ENCODE results near the gene THY1.

THY1 gene

DNA sequence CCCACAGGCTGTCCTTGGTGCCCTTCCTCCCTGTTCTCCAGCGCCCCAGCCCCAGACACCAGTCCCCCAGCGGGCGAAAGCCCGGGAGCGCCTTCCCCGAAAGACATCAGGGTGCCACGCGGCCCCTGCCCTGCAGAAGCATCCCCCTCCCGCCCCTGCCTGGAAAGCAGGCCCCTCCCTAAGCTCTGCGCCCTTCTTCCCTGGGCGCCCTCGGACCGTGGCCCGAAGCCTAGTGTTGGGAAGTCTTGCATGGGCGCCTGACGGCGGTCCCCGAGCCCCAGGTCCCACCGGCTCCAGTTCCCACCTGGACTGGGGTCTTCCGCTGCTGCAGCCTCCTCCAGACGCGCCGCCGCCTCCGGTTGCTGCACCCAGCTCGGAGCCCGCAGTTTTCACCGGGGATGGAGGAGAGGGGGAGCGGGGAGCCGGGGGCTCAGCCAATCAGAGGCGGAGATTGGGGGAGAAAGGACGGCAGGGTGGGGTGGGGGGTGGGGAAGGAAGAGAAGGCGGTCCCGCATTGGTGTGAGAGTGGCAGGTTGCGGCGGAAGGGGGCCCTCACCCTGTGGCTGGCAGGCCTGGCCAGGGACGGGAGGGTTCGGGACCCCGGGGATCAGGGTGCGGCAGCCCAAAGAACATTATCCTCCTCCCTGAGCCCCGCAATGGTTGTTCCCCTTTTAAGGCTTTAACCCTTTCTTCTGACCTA, at the start of gene THY1:
Gene THY1, minus strand, starts transcription at position 364 of the 700 bp plus-strand sequence. CDS start 2,267 bp downstream, outside the sequence.
- Histone ChIP-seq H4K20me1 (ENCODE audit: control insufficient read depth, insufficient read depth, low read depth, low read length) (no peaks in the 10 kb centered on the region), H3K4me1 (ENCODE audit: control insufficient read depth, low read length) (peaks cover 34% of the 10 kb centered on the region), H3K4me3 (ENCODE audit: low read length) (no peak within 1 kb of the TSS), H3K9me2 (replicated peaks; ENCODE audit: control insufficient read depth, low read length) (no peaks in the 10 kb centered on the region), H3K9me3 (ENCODE audit: control insufficient read depth, insufficient read depth, low read length) (no peaks in the 10 kb centered on the region), H3K4me2 (ENCODE audit: low read length) (no peak within 1 kb of the TSS; the same call in 1 of the 2 replicates), H3K27me3 (ENCODE audit: control insufficient read depth, low read length) (peaks cover 19% of the 10 kb centered on the region), H3K27ac (ENCODE audit: low read depth, low read length) (no peak within 1 kb of the TSS), H3K36me3 (ENCODE audit: control insufficient read depth, low read length) (no peaks in the 10 kb centered on the region), H3K79me2 (ENCODE audit: control insufficient read depth, low read length) (no peaks in the 10 kb centered on the region), H3F3A (ENCODE audit: control insufficient read depth, insufficient read depth) (no peaks in the 10 kb centered on the region)
- TF ChIP-seq, protein P1, sequence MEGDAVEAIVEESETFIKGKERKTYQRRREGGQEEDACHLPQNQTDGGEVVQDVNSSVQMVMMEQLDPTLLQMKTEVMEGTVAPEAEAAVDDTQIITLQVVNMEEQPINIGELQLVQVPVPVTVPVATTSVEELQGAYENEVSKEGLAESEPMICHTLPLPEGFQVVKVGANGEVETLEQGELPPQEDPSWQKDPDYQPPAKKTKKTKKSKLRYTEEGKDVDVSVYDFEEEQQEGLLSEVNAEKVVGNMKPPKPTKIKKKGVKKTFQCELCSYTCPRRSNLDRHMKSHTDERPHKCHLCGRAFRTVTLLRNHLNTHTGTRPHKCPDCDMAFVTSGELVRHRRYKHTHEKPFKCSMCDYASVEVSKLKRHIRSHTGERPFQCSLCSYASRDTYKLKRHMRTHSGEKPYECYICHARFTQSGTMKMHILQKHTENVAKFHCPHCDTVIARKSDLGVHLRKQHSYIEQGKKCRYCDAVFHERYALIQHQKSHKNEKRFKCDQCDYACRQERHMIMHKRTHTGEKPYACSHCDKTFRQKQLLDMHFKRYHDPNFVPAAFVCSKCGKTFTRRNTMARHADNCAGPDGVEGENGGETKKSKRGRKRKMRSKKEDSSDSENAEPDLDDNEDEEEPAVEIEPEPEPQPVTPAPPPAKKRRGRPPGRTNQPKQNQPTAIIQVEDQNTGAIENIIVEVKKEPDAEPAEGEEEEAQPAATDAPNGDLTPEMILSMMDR (IDR thresholded peaks at IDR 0.05; ENCODE audit: low read depth, low read length, poor library complexity, severe bottlenecking) = no peak
- no peak for TF ChIP-seq EZH2phosphoT487 (IDR thresholded peaks at IDR 0.05; ENCODE audit: borderline replicate concordance, low read length)

DNA sequence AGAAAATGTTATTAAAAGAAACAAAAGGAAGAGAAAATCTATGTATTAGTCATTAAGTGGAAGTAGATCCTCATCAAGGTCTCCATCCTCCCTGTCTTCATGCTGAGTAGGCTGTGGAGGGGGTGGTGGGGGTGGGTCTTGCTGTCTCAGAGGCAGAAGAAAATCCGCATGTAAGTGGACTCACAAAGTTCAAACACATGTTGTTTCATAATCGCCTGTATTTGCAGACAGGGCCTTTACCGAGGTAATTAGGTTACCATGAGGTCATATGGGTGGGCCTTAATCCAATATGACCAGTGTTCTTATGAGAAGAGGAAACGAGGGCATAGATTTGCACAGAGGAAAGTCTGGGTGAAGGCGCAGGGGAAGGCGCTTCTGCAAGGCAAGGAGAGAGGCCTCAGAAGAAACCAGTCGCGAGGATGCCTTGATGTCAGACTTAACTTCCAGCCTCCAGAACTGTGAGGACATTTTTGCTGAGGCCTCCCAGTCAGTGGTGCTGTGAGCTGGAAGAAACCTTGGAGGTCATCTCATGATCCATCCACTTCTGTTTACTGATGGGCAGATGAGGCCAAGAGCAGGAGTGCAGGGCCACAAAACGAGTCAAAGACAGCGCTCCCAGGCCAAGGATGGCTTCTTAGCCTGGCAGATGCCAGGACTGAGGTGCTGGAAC, 49.3 kb upstream of the THY1 start:
- H3K27ac ChIP-seq (ENCODE audit: low read depth, low read length) = no peak overlapping the region
- no peaks in the 10 kb centered on the region for H3K9me3 ChIP-seq (ENCODE audit: control insufficient read depth, insufficient read depth, low read length)
- no peaks in the 10 kb centered on the region for H3K79me2 ChIP-seq (ENCODE audit: control insufficient read depth, low read length)
- H4K20me1 ChIP-seq (ENCODE audit: control insufficient read depth, insufficient read depth, low read depth, low read length) = no peaks in the 10 kb centered on the region
- H3K36me3 ChIP-seq (ENCODE audit: control insufficient read depth, low read length) = no peaks in the 10 kb centered on the region
- no peaks in the 10 kb centered on the region for H3K27me3 ChIP-seq (ENCODE audit: control insufficient read depth, low read length)
- H3K4me1 ChIP-seq (ENCODE audit: control insufficient read depth, low read length) = peaks cover 34% of the 10 kb centered on the region
- no peak overlapping the region for H3K4me2 ChIP-seq (ENCODE audit: low read length)
- H3K9me2 ChIP-seq (replicated peaks; ENCODE audit: control insufficient read depth, low read length) = no peaks in the 10 kb centered on the region
- no peak overlapping the region for H3K4me3 ChIP-seq (ENCODE audit: low read length)
- no peaks in the 10 kb centered on the region for H3F3A ChIP-seq (ENCODE audit: control insufficient read depth, insufficient read depth)
- no peak for TF ChIP-seq EZH2phosphoT487 (IDR thresholded peaks at IDR 0.05; ENCODE audit: borderline replicate concordance, low read length)
- TF ChIP-seq, protein P1 (IDR thresholded peaks at IDR 0.05; ENCODE audit: low read depth, low read length, poor library complexity, severe bottlenecking) = no peak

DNA sequence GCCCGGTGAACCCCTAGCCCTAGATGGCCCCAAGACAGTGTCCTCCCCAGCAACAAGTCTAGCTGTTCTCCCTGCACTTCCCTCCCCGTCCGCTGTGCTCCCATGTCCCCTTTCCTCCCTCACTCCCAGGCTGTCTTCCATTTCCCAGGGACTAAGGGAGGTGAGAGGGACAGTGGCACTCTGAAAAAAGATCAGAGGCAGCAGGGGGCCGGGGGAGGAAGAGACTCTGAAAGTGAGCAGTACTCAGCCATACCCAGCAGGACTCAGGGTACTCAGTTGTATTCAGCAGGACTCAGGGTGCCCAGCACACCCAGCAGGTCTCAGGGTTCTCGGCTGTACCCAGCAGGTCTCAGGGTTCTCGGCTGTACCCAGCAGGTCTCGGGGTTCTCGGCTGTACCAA, 48.4 kb upstream of the THY1 start:
- Histone ChIP-seq H3K4me1 (ENCODE audit: control insufficient read depth, low read length) (peaks cover 34% of the 10 kb centered on the region), H3K79me2 (ENCODE audit: control insufficient read depth, low read length) (no peaks in the 10 kb centered on the region), H3K36me3 (ENCODE audit: control insufficient read depth, low read length) (no peaks in the 10 kb centered on the region), H3K4me2 (ENCODE audit: low read length) (no peak overlapping the region), H4K20me1 (ENCODE audit: control insufficient read depth, insufficient read depth, low read depth, low read length) (no peaks in the 10 kb centered on the region), H3K9me2 (replicated peaks; ENCODE audit: control insufficient read depth, low read length) (no peaks in the 10 kb centered on the region), H3K9me3 (ENCODE audit: control insufficient read depth, insufficient read depth, low read length) (peaks cover 2% of the 10 kb centered on the region; the same call in 1 of the 2 replicates), H3F3A (ENCODE audit: control insufficient read depth, insufficient read depth) (no peaks in the 10 kb centered on the region), H3K4me3 (ENCODE audit: low read length) (no peak overlapping the region), H3K27ac (ENCODE audit: low read depth, low read length) (no peak overlapping the region), H3K27me3 (ENCODE audit: control insufficient read depth, low read length) (no peaks in the 10 kb centered on the region)
- TF ChIP-seq, protein P1 (IDR thresholded peaks at IDR 0.05; ENCODE audit: low read depth, low read length, poor library complexity, severe bottlenecking) = no peak
- no peak for TF ChIP-seq EZH2phosphoT487 (IDR thresholded peaks at IDR 0.05; ENCODE audit: borderline replicate concordance, low read length)

All from DOHH2 (cell line).